GM19467 (cell line): ENCODE data around the gene ITPR2.
A peak's percentile ranks its signal among the peaks of the same experiment; 100 is the strongest.

Experiments
- ATAC-seq: cut with Tn5 transposase; IDR thresholded peaks from one replicate; pipeline ENCODE4 v1.9.1; 2021; ENCODE audit warnings: mild to moderate bottlenecking, moderate library complexity; ENCODE audit not compliant: unreplicated experiment

The ITPR2 gene

DNA sequence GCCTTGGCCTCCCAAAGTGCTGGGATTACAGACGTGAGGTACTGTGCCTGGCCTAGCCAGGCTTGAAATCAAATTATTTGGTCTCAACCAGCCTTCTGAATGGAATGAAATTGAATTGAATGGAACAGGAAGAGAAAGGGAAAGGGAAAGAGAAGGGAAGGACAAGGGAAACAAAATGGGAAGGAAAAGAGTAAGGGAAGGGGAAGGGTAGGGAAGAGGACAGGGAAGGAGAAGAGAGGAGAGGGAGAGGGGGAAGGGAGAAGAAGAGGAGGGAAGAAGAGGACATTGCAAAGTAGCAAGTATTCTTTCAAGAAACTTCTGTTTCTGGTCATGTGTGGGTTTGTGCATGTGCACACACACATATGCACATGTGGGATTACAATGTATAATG lies 97.8 kb downstream of the ITPR2 start:
- ATAC-seq = no peak

DNA sequence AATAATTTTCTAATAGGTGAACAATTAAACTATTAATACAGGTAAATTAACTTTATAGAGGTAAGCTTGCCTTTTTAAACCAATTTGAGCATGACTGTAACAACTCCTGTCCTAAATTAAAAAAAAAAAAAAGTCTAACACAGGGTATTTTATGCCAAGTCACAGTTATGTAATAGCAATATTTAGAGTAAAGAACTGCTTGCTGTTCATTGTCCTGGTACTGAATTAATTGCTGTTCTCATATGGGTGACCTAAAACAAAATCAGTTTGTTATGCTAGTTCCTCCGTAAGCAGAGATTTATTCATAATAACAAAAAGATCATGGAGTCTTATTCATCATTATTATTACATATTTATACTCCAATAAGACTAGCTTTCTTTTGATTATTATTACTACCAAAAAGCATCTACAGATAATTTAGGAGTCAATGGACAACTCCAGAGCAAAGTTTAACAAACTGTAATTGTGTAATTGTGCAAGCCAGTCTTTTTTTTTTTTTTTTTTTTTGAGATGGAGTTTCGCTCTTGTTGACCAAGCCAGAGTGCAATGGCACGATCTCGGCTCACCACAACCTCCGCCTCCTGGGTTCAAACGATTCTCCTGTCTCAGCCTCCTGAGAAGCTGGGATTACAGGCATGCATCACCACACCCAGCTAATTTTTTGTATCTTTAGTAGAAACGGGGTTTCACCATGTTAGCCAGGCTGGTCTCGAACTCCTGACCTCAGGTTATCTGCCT lies 98.3 kb downstream of the ITPR2 start:
- no peak for ATAC-seq

DNA sequence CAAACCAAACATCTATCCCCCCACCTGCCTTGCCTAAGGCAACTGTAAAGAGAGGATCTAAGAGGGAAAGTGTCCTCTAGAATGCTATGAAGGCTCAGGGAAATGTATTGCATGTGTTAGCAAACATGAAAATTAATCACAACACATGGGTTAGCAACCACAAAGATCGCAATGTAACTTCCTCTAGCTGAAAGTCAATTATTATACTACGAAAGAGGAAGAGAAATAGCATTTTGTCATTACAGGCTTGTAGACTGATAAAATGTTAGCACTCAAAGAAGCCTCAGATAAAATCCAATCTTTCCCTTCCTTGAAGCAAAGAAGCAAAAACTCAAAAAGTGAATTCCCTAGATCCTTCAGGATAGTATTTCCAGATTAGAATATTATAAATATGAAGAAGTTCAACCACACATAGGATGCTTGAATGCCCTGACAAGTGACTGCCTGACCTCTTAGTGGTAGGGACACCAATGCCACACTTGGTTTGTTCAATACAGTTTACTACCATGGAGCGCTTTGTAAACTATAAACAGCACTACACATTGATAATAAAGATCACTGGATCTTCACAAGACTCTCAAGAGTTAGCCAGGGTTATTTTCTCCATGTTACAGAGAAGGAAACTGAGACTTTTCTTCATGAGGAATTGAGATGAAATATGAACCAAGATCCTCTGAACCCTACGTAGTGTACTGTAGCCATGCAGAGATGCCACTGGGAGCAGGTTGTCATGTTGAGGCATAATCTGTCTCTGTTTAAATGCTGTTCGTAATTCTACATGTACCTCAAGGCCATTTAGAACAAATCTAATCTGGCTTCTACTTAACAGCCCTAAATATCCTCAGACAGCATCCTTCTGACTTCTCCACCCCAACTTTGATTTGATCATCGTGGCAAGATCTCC lies 100.7 kb downstream of the ITPR2 start:
- peak; percentile 55 for ATAC-seq

DNA sequence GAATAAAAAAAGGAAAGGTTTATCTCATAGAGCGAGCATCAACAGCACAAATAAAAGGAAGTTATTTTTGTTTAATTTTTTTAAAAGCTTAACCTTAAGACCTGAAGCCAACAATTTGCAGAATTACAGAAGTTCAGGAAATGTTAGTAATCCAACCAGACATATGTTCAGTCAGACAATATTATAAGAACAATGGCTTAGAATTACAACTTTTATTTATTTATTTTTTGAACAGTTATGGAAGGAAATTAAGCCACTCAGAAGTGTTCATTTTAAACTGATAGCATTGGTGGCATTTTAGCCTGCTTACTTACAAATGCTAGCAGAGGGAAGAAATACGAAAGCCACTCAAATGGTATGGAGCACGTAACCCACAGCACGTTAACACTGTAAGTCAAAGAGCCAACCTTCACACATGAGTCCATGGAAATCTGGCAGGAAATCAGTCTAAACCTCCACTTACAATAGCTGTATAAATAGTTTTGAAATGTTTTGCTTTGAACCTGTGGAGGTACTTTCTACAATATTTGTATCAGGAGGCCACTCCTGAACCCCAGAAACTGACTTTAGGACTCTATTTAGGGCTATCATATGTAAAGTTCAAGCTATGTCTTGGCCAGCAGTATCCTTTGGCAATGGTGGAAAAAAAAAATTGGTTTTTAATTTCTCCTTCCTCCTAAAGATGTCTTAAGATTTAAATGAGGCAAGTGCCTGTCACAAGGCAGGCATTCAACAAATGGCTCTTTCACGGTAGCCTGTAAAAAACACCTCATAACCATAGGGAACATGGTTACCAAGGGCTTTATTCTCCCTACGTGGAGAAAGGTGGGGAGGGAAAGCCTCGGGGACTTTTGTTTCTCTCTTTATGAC lies 102.3 kb downstream of the ITPR2 start:
- no peak for ATAC-seq

DNA sequence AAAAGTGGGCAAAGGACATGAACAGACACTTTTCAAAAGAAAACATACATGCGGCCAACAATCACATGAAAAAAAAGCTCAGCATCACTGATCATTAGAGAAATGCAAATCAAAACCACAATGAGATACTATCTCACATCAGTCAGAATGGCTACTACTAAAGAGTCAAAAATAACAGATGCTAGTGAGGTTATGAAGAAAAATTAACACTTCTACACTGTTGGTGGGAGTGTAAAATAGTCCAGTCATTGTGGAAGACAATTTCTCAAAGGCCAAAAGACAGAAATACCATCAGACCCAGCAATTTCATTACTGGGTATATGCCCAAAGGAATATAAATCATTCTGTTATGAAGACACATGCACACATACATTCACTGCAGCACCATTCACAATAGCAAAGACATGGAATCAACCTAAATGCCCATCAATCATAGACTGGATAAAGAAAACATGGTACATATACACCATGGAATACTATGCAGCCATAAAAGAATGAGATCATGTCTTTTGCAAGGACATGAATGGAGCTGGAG lies 103.8 kb downstream of the ITPR2 start:
- peak; percentile 36 for ATAC-seq

DNA sequence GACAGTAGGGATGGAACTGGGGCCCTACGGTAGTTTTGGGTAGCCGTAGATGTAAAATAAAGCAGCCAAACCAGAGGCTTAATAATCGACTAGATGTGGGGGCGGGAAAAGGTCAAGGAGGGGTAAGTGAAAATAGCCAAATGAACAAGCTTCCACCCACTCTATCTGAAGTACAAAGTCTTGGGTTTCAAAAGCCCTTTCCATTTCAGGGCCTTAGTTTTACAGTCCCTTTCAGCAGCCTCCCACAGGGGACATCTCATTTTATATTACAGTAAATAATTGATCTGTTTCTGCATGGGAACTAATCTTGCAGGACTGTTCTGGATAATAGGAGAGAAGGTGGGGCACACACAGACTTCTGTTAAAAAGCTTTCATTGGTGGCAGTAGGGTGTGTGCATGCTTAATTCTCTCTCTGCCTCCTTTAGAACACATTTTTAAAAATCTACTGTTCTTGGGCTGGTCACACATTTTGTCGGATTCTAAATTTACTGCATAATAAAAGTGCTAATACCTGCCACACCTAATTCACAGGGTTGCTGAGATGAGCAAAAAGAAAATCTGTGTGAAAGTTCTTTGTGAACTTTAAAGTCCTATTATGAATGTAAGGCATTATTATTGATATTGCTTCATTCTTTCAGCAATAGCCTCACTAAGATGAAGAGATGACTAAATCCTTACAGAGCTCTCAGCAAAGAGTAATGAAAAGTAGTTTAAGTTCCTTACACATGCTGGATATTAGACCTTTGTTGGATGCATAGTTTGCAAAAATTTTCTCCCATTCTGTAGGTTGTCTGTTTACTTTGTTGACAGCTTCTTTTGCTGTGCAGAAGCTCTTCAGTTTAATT lies 104.6 kb downstream of the ITPR2 start:
- ATAC-seq = peak; percentile 45

DNA sequence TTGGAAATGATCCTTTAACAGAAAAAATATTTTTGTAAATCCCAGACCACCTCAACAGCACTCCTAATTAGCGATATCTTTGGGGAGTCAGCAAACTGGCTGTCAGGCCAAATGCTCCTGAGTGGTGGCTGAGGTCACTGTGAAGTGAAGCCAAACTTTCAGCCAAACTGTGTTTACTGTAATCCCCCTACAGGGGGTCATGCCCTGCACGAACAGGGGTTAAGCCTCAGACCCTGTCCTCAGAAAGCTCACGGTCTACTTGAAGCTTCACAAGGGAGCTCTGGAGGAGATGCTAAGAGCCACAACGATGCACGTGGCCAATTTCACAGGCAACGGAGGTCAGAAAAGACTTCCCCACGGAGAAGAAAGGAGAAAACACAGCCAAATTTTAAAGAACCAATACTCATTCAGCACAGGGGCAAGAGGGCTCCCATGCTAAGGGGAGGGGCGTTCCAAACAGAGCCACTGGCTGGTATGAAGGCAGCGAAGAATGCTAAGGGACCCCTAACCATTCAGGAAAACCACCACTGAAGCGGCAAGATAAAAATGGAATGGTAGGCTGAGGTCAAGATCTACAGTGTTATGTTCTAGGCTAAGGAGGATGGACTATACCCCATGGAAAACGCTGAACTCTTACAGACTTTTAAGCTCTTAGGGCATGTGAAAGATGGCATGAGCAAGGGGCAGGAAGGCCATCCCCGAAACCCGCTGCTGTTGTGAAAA lies 105.4 kb downstream of the ITPR2 start:
- no peak for ATAC-seq

DNA sequence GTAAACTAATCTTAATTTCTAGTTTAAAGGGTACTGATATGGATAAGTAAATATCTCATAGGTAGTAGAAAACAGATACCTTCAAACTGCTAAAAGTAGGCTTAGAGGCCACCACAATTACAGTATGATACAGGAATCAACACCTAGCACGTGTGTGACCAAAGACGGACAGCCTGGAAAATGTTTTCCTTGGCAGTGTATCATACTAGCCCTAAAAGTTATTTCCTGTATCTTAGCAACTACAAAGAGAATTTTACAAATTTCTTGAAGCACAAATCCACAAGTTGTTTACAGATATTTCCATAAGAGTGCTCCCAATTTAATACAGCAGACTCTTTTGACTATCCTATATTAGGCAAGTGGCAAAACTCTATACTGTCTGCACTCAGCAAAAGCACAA lies 106.0 kb downstream of the ITPR2 start:
- ATAC-seq = no peak

DNA sequence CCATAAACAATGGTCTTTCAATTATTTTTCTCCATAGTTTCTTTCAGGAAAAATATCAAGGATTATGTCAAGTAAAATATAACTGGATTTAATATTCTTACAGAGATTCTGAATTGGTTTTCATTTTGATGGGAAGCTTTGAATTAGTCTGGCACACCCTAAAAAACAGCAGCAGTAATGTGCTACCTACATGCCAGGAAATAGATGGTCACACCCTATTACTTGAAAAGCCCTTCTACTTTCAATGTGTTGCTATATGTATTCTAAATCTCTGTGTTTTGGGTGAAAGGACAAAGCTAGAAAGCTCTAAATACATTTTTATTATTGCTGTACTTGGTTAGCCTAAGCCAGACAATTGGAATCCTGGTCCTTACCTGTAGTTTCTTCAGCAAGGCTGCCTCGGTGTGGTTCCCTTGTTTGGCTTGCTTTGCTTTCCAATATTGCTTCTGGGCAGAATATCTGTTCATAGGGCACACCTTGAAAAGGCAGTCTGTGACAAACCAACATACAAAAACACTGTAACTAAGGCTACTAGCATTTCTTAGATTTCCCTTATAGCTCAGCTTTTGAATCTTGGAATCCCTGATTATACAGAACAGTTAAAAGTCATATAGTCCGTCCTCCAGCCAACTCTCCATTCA lies 107.6 kb downstream of the ITPR2 start:
- no peak for ATAC-seq

DNA sequence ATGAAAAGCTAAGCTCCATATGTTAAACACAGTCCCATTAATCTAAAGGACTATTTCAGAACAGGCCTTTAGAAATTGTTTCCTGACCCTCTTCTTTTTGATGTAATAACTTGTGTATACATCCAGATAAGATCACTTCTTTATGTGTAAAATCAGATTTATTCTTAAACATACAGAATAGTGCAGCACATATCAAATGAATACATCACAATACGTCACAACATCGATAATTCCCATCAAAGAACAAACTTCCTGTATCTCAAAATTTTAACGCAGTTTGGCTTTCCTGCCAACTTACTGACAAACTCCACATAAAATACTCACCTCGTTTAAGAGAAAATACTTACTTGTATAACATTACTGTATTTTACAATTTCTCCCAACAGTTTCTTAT lies 108.7 kb downstream of the ITPR2 start:
- ATAC-seq = no peak

DNA sequence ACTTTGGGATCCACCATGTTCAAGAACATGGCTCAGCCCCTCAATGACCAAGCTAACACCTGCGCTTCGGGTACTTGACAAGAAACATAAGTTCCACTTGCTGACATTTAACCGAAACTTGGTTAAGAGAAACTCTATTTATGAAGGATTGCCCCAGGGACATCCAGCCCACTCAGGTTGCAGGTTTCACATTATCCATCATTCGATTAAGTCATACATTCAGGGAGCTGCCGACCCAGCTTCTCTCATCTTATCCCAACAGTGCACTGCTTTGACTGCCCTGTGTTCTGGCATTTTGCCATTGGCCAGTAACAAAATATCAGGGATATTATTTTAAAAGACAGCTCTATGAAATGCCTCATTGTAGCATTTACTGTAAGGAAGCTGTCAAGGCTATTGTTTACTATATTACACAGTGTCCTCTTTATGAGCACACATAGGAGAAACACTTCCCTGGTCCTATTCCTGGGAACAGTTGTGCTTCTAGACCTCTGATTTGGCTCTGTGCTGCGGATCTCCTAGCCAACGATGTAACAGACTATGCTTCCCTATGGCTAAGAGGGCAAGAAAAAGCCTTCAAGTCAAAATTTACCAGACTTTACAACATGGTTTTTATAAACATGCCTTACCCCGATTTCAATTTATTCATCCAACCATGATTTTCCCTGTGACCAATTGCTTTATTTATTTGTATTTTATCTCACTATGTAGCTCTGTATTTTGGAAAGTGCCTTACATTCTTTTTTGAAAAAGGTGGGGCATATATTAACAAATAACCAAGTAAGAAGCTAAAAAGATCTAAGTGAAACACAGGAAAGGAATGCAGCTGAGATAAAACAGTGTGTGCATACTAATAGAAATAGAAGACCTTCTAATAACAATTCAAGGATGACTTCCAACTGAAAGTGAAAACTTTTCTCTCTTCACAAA lies 109.3 kb downstream of the ITPR2 start:
- ATAC-seq = no peak

DNA sequence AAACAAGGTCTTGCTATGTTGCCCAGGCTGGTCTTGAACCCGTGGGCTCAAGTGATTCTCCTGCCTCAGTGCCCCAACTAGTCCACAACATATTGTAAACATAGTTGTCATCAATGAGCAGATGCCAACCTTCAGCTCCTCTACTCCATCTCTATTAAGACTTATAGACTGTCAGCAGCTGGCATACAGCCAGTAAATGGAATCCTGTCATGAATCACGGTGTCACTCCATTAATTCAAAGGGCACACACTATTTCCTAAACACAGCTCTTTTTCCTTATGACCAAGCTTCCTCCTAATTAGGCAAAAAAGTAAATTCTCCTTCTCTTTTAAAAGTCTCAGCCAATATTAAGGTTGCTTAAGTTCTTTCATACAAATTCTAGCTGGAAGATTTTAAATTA lies 111.2 kb downstream of the ITPR2 start:
- no peak for ATAC-seq

DNA sequence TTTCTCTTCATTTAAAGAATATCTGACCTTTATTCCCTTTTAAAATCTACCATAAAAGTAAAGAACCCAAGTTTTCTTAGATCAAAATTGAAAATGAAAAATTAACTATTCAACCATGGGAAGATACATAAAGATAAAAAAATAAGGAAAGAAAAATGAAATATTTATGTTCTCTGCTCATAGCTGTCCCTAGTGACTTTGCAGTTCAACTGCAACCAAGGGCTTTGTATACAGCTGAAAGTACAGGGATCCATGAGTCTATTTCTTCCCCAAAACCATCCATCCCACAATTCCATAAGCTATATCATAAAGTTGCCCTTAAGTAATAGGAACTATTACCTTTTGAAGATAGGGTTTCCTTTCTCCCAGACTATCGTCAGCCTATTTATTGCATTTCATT lies 113.1 kb downstream of the ITPR2 start:
- ATAC-seq = no peak

DNA sequence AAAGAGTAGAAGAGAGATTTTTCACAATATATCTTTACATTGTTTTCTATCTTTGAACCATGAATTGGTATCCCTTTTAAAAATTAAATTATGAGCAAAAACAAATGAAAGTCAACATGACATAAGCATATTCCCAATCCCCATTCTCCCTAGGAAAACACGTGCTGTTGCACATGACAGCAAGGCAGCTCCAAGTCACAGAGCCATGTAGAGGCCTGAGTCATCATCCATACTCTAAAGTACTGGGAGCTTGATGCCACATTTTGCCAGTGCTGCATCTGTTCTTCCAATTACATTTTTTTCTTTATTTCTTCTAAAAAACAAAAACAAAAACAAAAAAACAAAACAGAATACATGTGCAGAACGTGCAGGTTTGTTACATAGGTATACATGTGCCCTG lies 115.2 kb downstream of the ITPR2 start:
- no peak for ATAC-seq

DNA sequence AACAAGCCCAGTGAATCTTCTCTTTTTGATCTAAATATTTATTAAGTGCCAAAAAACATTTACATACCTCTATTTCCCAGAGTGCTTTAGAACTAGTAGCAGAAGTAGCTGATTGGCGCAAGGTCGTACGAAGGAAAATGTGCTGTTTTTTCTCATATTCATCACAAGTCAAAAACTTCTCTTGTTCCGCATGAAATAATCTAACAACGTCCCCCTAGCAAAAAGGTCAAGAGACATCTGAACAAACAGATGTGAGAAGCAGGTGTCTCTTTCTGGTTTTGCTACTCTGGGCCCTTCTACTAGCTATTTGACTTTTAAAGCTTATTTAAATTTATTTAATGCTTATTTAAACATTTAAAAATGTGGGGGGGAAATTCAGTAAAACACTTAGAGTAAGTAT lies 117.8 kb downstream of the ITPR2 start:
- ATAC-seq = no peak

DNA sequence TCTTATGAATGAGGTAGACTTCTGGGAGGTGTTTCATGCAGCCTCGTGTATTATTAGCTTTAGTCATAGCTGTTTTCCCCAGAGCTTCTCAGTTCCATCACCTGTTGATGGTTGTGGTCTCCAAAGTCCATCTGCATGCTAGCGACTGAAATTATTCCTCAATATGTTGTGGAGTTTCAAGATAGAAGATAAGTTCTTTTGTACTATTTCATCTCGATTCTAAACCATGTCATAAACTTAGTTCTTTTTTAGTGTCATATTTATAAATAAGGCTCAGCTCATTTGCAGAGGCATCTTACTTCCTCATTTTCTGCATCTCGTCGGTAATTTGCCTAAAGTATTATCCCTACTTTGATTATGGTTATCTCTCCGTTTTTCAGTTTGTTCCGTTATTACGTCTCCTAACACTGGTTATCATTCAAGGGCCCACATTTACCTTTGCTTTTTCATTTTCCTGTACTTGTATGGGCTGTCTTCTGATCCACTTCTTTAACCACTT lies 119.1 kb downstream of the ITPR2 start:
- ATAC-seq = peak; percentile 77

DNA sequence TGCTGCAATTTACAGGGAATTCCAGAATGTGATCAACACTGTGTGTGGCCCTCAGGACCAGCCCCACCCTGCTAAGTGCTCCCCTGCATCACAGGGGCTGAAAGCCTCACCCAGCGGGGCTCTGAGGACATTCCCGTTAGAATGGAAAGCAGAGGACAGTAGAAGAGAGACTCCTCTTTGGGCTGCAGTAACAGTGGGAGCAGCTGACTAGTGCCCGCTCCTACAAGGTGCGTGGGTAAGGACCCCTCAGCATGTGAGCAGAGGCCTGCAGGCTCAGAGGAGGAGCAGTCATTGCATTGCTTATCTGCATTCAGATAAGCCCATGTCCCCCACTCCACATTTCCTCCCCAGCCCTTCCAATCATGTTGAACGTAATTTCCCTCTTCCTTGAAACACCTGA lies 120.1 kb downstream of the ITPR2 start:
- no peak for ATAC-seq

DNA sequence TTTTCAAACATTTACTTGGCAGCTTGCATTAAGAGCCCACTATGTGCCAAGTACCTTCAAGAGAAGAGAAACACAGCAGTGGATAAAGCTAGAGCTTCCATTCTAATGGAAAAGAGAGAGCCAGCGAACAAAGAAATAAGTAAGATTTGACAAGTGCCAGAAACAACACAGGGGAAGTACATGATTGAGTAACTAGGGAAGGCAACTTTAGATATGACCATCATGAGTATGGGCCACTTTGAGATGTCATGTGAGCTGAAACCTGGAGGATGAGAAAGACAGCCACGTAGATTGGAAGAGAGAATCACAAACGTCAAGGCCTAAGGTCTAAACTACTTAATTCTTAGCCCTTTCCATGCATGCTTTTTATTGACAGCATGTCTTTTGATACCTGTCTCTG lies 121.4 kb downstream of the ITPR2 start:
- no peak for ATAC-seq
